Glomerular visceral epithelial cell (primary cell): ENCODE results near the gene CCDC33.
A peak's percentile ranks its signal among the peaks of the same experiment; 100 is the strongest.
"Not testable (repeated sequence)": the region's sequence is repeated elsewhere in the genome, so short reads cannot be mapped to it uniquely, and the experiment has no call there.

Experiments
- DNase-seq: peaks from one replicate; pipeline ENCODE4 v3.0.0-alpha.2; 2016; ENCODE audit errors: extremely low spot score

Gene CCDC33

GRCh38 chr15:74359376-74359775, 123.2 kb downstream of the CCDC33 start:
- DNase-seq = not testable (repeated sequence)

- not testable (repeated sequence) for DNase-seq
Observed at GRCh38 chr15:74360855-74361254, 124.7 kb downstream of the CCDC33 start.

GRCh38 chr15:74362482-74362881, 126.4 kb downstream of the CCDC33 start:
- DNase-seq = no peak

DNA sequence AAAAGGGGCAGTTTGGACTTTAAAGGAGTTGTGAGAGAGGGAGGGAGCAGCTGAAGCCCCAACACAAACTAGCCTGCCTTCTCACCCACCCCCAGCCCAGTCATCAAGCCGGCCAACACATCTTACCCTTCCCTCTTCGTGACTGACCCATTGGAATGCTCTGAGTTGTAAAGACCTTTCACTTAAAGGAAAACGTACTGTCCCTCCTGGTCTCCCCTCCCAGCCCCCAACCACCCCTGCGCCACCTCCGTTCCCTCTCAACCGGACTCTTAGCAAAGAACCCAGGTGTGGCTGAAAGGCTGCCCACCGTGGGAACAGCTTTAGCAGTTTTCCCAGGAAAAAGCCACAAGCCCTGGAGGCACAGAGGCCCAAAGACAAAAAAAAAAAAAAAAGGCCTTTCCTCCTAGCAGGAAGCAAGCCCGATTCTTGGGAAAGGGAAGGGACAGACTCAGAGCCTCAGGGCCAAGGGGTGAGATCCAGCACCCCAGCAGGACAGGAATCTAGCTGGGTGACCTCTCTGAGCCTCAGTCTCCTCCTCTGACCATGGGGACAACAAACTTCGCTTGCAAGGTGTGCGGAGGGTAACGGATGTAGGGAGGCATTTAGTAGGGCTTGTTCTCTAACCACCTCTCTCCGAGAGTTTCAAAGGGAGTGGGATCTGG, 128.9 kb downstream of the CCDC33 start:
- no peak for DNase-seq

DNA sequence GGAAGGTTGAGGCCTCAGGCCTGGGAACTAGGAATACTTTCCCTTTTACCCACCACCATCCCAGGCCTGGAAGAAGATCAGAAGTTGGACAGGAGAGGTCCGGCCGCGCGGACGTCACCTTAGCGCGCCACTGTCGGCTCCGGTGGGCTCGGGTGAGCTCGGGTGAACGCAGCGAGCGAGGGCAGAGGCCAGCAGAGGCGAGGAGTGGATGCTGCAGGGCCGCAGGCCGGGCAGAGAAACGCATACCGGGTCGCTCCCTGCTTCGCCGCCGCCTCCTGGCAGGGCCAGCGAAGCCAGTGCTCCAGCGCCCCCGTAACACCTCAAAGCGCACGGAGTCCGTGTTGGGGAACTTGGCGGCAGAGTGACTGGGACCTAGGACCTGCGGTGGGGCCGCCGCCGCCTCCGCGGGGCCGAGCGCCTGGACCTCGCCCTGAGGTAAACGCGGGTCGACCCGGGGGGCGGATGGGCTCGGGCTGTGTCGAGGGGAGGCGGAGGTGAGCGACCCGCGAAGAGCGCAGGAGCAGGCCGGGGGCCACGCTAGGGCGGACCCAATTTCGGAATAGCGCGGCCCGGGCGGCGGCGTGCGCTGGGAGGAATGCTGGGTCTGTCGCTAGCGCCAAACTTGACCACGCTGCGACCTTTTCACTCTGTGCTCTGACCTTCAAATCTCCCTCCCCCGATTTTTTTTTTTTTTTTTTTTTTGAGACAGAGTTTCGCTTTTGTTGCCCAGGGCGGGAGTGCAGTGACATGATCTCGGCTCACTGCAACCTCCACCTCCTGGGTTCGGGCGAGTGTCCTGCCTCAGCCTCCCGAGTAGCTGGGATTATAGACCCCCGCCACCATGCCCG, 129.7 kb downstream of the CCDC33 start:
- peak; percentile 54 for DNase-seq

DNA sequence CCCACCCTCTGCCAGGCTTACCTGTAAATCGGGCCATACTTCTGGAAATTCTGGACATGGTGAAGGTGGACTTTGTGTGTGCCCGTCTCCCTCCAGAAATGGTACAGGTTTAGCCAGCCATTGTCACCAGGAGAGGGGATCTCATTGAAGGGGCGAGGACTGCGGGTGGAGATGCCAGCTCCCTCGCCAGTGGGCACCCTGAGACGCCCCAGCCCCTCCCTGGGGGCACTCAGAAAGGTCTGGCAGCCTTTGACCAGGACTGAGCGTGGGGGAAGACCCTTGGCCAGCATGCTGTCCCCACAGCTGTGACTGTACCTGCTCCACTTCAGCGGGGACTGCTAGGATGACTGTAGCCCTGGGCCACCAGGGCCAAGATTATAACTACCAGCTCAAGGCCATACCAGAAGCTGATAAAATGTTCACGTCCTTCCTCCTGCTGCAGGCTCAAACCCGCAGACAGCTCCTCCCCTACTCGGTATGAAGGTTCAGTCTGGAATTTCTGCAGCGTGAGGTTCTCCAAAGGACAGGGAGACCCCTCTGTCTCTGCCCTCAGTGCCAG, 131.2 kb downstream of the CCDC33 start, which contains the start of gene CYP11A1:
Gene CYP11A1 (minus strand): TSS at position 351 of the 559 bp plus-strand sequence. CDS start 61 bp downstream, at position 290.
- no peak for DNase-seq

DNA sequence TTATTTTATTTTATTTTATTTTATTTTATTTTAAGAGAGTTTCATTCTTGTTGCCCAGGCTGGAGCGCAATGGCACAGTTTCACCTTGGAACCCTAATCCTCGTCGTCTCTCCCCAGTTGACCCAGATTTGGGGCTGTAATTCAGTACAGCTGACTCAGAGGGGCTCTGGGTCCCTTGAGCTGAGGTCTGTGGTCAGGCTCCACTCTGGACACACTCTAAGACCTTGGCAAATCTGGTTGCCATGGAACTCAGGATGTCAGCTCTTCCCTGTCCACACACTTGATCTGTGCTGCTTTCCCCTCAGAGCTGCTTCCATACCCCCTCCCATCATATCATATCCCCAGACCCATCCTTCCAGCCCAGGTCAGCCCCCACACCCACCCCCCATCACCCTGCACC, 132.0 kb downstream of the CCDC33 start:
- no peak for DNase-seq

DNA sequence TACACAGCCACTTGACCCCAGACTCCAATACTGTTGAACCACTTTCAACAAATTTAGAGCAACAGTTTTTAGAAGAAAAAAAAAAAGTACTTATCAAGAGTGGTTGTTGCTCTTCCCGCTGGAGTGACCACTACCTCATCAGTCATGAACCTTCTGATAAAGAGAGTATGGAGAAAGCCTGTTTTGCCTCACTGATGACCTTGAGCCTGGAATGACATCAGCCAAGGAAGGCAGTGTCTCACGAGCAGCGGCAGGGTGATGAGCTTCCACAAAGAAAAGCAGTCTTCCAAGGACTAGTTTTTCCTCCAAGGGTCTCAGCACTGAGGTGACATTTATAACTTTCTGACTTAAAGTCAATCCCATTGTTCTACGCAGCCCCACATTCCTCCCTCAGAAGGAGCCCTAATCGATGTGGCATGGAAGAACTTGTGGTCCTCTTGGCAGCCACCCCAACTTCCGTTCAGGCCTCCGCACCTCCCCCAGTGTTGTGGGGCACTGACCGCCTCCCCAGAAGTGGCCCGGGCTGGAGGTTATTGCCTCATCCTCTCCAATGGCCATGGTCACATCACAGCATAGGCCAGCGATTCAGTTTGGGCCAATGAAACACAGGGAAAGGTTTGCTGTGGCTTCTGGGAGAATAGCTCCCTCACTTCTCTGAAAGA, 133.1 kb downstream of the CCDC33 start:
- no peak for DNase-seq

- no peak for DNase-seq
Observed at GRCh38 chr15:74369756-74370155, 133.6 kb downstream of the CCDC33 start.

- DNase-seq = no peak
Observed at GRCh38 chr15:74370471-74370870, 134.3 kb downstream of the CCDC33 start.

DNA sequence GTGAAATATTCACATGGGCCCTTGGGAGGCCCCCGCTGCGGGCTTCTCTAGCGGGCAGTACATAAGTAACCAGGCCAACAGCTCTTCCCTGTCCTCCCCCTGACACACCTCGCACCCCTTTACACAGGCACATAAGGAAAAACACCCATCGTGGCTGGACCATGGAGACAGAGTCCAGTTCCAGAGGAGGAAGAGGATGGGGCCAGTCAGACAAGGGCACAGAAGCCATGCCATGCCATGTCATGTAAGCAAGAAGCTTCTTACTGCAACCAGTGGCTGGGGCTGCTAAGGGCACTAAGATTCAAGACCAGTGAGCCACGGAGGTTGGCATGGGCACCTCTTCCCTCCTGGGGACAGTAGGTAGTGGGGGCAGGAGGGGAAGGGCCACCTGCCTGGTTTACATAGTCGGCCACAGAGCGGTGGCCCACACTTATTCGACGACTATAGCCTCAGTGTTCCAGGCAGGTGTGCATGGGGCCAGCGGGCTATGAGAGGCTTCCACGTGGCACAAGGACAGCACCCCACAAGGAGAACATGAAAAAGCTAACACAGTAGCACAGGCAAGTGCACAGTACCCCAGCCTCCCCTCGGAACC, 137.0 kb downstream of the CCDC33 start:
- no peak for DNase-seq

DNA sequence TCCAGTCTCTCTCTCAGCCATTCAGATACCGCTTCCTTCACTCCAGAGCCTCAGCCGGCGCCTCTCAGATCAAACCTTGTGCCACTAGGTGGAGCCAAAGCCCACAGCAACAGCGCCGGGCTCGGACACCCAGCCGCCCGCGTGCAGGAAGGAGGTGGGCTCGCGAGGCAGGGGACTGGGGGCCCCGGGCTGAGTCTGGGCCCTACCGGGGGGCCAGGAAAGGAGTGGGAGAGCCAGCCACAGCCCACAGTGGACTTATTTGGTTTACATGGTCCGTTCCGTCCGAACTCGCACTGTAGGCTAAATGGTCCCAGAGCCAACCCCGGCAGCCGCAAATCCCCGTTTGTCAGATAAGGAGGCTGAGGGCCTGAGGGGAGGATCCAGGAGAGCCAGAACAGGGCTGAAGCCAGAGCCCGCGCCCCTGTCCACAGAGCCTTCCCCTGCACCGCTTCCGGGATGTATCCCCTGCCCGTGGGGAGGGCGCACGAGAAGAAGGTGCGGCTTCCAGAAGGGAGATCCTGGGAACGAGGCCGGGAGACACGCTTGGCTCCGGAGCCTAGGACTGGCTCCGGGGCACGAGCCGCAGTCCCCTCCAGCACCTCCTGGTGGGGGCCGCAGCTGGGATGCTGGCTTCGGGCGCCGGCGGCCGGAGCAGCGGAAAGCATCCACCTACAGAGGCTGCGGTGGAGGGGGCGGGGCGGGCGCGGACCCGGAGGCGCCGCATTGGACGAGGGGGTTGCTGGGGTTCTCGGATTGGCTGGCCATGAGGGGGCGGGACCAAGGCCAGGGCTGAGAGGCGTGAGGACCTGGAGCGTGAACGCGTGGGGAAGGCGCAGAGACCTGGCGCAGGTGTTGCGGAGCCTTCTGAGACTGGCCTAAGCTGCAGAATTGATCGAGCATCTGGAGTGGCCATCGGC, 137.9 kb downstream of the CCDC33 start:
- peak; percentile 94 for DNase-seq

DNA sequence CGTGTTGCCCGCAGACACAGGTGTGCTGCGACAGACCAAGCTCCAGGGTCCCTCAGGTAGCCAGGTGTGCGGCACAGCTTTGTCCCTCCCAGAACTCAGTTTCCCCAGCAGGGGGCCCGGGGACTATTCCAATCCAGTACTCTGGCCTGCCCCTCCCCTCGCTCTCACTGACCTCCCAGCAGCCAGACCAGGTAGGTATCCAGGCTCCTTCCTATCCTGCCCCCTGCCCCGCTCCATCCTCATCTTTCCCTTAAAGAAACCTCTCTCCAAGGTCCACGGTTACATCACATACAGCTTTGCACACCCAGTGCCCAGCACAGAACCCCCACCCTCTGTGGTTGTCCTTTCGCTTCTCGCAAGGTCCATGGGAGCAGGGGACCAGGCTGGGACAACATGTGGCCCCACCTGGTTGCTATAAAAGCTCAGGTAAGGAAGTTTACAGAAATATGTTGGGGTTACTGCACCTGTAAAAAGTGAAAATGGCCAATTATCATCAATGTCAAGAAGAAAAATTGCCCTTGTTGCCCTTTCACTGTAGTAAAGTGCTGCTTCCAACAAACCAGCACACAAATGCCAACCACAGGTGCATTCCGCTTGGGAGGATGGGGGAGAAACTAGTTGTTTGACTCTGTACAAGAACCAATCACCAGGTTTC, 138.6 kb downstream of the CCDC33 start:
- no peak for DNase-seq

DNA sequence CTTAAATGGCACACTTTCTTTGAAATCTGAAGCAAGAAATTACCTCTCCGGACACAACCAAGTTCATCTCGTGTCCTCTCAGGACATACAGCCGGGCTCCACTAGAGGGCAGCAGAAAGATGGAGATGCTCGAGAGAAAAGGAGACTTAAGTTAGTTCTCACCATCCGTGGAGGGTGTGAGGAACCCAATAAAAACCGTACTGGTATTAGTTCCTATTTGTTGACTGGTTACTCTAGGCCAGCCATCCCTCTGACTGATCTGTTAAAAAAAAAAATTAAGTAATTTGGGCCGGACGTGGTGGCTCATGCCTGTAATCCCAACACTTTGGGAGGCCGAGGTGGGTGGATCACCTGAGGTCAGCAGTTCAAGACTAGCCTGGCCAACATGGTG, 139.2 kb downstream of the CCDC33 start:
- DNase-seq = peak; percentile 83

DNA sequence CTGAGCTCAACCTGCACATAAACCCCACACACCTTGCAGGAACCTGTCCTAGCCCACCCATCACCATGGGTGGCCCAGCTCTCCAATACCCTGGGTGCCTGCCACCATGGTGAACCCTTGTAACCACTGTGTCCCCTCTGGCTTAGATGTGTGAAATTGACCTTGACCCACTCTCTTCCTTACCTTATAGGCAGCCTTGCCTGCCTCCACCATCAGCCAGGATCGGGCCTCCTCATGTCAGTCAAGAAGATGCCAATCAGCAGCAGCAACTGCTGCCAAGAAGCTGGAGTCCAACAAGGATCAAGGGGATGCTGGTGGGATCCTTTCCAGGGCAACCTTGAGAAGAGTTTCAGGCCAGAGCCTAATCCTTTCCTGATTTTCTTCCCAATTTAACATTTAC, 140.1 kb downstream of the CCDC33 start:
- no peak for DNase-seq

- no peak for DNase-seq
Observed at GRCh38 chr15:74376825-74377581, 140.9 kb downstream of the CCDC33 start.

DNA sequence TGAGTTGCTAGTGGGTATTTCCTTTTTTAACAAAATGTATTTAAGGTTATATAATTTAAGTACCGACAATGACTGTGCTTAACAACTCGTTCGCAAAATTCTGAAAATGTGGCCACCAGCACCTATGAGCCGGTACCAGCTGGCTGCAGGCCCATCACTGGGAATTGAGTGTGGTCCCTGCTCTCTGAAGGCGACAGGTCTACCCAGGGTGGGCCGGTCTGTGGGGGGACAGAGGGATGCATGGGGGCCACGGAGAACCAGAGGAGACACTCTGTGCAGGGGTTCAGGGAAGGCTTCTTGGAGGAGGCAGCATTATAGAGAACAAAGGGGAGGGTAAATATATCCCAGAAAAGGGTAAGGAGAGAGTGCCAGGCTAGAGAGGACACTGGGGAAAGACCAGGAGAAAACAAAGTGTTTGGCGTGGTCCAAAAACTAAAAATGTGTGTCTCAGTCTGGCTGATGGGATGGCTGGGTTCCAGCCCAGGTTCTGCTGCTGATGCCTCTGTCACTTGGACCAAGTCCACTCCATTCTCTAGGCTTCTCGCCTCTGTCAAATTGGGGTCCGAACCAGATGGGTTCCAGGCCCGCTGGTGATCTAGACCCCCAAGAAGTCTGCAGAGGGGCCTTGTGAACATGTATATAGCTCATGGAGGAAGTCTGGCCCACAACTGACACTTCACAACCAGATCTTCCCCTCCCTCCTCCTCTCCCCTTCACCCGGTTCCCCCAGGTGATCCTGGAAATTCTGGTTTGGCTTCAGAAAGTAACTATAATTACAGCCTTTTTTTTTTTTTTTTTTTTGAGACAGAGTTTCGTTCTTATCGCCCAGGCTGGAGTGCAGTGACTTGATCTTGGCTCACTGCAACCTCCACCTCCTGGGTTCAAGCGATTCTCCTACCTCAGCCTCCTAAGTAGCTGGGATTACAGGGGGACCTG, 142.0 kb downstream of the CCDC33 start:
- no peak for DNase-seq

DNA sequence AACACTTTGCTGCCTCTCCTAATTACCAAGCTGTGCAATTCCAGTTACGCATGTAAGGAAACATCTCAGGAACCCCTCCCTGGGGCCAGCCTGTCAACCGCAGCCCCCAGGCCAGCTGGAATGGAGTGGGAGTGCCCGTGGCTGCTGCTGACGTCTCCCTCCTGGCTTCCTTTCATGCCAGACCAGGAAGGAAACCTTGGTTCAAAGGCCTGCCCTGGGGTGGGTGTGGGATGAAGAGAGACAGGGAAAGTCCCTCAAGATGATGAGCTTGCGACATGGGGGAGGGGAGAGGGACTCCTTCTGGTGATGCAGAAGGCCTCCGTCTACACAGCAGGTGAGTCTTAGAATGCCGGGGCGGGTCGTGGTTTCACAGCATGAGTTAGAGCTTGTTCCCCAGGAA, 142.7 kb downstream of the CCDC33 start:
- DNase-seq = peak; percentile 57
